GM19023 (cell line): ENCODE measurements around the gene ADAM12.
"Not testable (repeated sequence)": the region's sequence is repeated elsewhere in the genome, so short reads cannot be mapped to it uniquely, and the experiment has no call there.

Source experiments
- ATAC-seq: cut with Tn5 transposase; IDR thresholded peaks from one replicate; pipeline ENCODE4 v1.9.1; 2021; ENCODE audit warnings: mild to moderate bottlenecking, moderate library complexity; ENCODE audit not compliant: unreplicated experiment

ADAM12 gene

GRCh38 chr10:126196281-126196680 is 192.0 kb downstream of the ADAM12 start:
- ATAC-seq = no peak

- ATAC-seq = no peak
Measured at GRCh38 chr10:126191192-126191591, 197.1 kb downstream of the ADAM12 start.

GRCh38 chr10:126188679-126189200 is 199.5 kb downstream of the ADAM12 start:
- ATAC-seq = no peak

- ATAC-seq = no peak
Measured at GRCh38 chr10:126187399-126187798, 200.9 kb downstream of the ADAM12 start.

GRCh38 chr10:126186766-126187165 is 201.5 kb downstream of the ADAM12 start:
- no peak for ATAC-seq

- ATAC-seq = no peak
Measured at GRCh38 chr10:126185676-126186447, 202.4 kb downstream of the ADAM12 start.

- no peak for ATAC-seq
Measured at GRCh38 chr10:126181626-126182025, 206.7 kb downstream of the ADAM12 start.

- ATAC-seq = no peak
Measured at GRCh38 chr10:126179637-126180036, 208.6 kb downstream of the ADAM12 start.

- no peak for ATAC-seq
Measured at GRCh38 chr10:126177417-126178030, 210.8 kb downstream of the ADAM12 start.

- no peak for ATAC-seq
Measured at GRCh38 chr10:126175641-126176262, 212.5 kb downstream of the ADAM12 start.

- not testable (repeated sequence) for ATAC-seq
Measured at GRCh38 chr10:126172755-126173154, 215.5 kb downstream of the ADAM12 start.

GRCh38 chr10:126171555-126171954 is 216.7 kb downstream of the ADAM12 start:
- ATAC-seq = no peak

- no peak for ATAC-seq
Measured at GRCh38 chr10:126170776-126171175, 217.5 kb downstream of the ADAM12 start.

- ATAC-seq = no peak
Measured at GRCh38 chr10:126170371-126170770, 217.9 kb downstream of the ADAM12 start.

- ATAC-seq = no peak
Measured at GRCh38 chr10:126169899-126170298, 218.4 kb downstream of the ADAM12 start.

- no peak for ATAC-seq
Measured at GRCh38 chr10:126166797-126167196, 221.5 kb downstream of the ADAM12 start.

- ATAC-seq = no peak
Measured at GRCh38 chr10:126165874-126166273, 222.4 kb downstream of the ADAM12 start.

GRCh38 chr10:126163506-126163905 is 224.8 kb downstream of the ADAM12 start:
- no peak for ATAC-seq

GRCh38 chr10:126161691-126162090 is 226.6 kb downstream of the ADAM12 start:
- no peak for ATAC-seq

- no peak for ATAC-seq
Measured at GRCh38 chr10:126160971-126161630, 227.2 kb downstream of the ADAM12 start.

GRCh38 chr10:126160571-126160970 is 227.7 kb downstream of the ADAM12 start:
- no peak for ATAC-seq
